Activated B cell treated with CpG ODN at 0.5 μM for 24 hours (primary cell): ENCODE data around the gene ZNF618. TPM values are rescaled to one million over a fixed set of nuclear protein-coding genes. Genes with fewer than 3 reads are reported as not detected.

Experiments used
- ATAC-seq: fragments of 200-7000 bp; cut with Tn5 transposase; one replicate; pipeline ENCODE4 v1.10.0; 2021; ENCODE audit warnings: low read depth, mild to moderate bottlenecking, moderate library complexity
- CTCF ChIA-PET: fragments of 350-600 bp; sonication (Branson Sonifier 250); formaldehyde crosslinking; loops from one replicate; lab custom pipeline; 2021; ENCODE audit warnings: antibody characterized with exemption; lab: Charles Lee
- POLR2A ChIA-PET: fragments of 350-600 bp; sonication (Branson Sonifier 250); formaldehyde crosslinking; loops from one replicate; lab custom pipeline; 2021; ENCODE audit warnings: antibody characterized with exemption; lab: Charles Lee
- DNase-seq: peaks from one replicate; pipeline ENCODE4 v3.0.0; 2022
- H3K27ac Mint-ChIP-seq: one replicate; pipeline ENCODE4 v1.8.0; 2020; ENCODE audit warnings: mixed read lengths
- H3K27me3 Mint-ChIP-seq: one replicate; pipeline ENCODE4 v1.8.0; 2021; ENCODE audit warnings: mixed read lengths
- H3K36me3 Mint-ChIP-seq: one replicate; pipeline ENCODE4 v1.8.0; 2021; ENCODE audit warnings: low read depth, mixed read lengths
- H3K4me1 Mint-ChIP-seq: one replicate; pipeline ENCODE4 v1.8.0; 2021; ENCODE audit warnings: mixed read lengths
- H3K4me3 Mint-ChIP-seq: one replicate; pipeline ENCODE4 v1.8.0; 2020; ENCODE audit warnings: mild to moderate bottlenecking, mixed read lengths
- H3K9me3 Mint-ChIP-seq: one replicate; pipeline ENCODE4 v1.8.0; 2020; ENCODE audit warnings: mixed read lengths
- CTCF ChIP-seq: fragments of 200-600 bp; IDR thresholded peaks from one replicate; pipeline ENCODE4 v1.8.0; 2022; ENCODE audit warnings: antibody characterized with exemption, mild to moderate bottlenecking
- intact Hi-C: fragments of 100-400 bp; cut with micrococcal nuclease; formaldehyde crosslinking; loops from one replicate; pipeline ENCODE4 v1.15.1; 2024
- total RNA-seq: library from RNA; stranded (reverse); gene quantifications from 2 replicates; pipeline ENCODE4 v1.2.3, GENCODE V29; 2022

The ZNF618 gene
- total RNA-seq, 1 donor from 2014 or later: 0.67 TPM

GRCh38 chr9:113963696-113964494, 87.8 kb downstream of the ZNF618 start:
- H3K36me3 Mint-ChIP-seq: no peaks in the 10 kb centered on the region
- no peak overlapping the region for H3K27ac Mint-ChIP-seq
- H3K4me1 Mint-ChIP-seq: no peaks in the 10 kb centered on the region
- ChIA-PET CTCF (interaction anchor here (1.8 kb wide), 1 partner anchor 157 kb away, joined by 6 read pairs; no protein-coding TSS in a partner anchor), POLR2A (no interaction called here)
- DNase-seq: no peak
- intact Hi-C loops: no loop called here
- no peak overlapping the region for H3K4me3 Mint-ChIP-seq
- no peak for TF ChIP-seq CTCF
- no peaks in the 10 kb centered on the region for H3K9me3 Mint-ChIP-seq
- H3K27me3 Mint-ChIP-seq: no peaks in the 10 kb centered on the region
- ATAC-seq: no peak

- CTCF ChIA-PET: no interaction called here
- intact Hi-C loops: no loop called here
- Mint-ChIP-seq H3K4me1 (no peaks in the 10 kb centered on the region), H3K27ac (no peak overlapping the region), H3K4me3 (no peak overlapping the region), H3K9me3 (no peaks in the 10 kb centered on the region), H3K27me3 (no peaks in the 10 kb centered on the region), H3K36me3 (no peaks in the 10 kb centered on the region)
- ATAC-seq: no peak
- no peak for TF ChIP-seq CTCF
- POLR2A ChIA-PET: no interaction called here
- DNase-seq: no peak
Observed at GRCh38 chr9:113964495-113965170, 88.5 kb downstream of the ZNF618 start.

GRCh38 chr9:113966394-113966793, 90.3 kb downstream of the ZNF618 start:
- Mint-ChIP-seq H3K4me3 (no peak overlapping the region), H3K27me3 (no peaks in the 10 kb centered on the region), H3K36me3 (no peaks in the 10 kb centered on the region), H3K27ac (no peak overlapping the region), H3K9me3 (no peaks in the 10 kb centered on the region), H3K4me1 (no peaks in the 10 kb centered on the region)
- no peak for TF ChIP-seq CTCF
- intact Hi-C loops: no loop called here
- ChIA-PET POLR2A (no interaction called here), CTCF (no interaction called here)
- DNase-seq (no peak), ATAC-seq (no peak)

GRCh38 chr9:113967380-113967779, 91.3 kb downstream of the ZNF618 start:
- Mint-ChIP-seq H3K4me1 (no peaks in the 10 kb centered on the region), H3K27ac (no peak overlapping the region), H3K4me3 (no peak overlapping the region), H3K36me3 (no peaks in the 10 kb centered on the region), H3K27me3 (no peaks in the 10 kb centered on the region), H3K9me3 (no peaks in the 10 kb centered on the region)
- intact Hi-C loops: no loop called here
- ATAC-seq (no peak), DNase-seq (no peak)
- ChIA-PET CTCF (interaction anchor here (0.5 to 0.7 kb wide), 2 partner anchors 308 to 928 kb away, joined by 3 read pairs; no protein-coding TSS in a partner anchor), POLR2A (no interaction called here)
- no peak for TF ChIP-seq CTCF

GRCh38 chr9:113969343-113969742, 93.2 kb downstream of the ZNF618 start:
- TF ChIP-seq CTCF: no peak
- no peaks in the 10 kb centered on the region for H3K4me1 Mint-ChIP-seq
- intact Hi-C loops: no loop called here
- H3K27me3 Mint-ChIP-seq: no peaks in the 10 kb centered on the region
- no peaks in the 10 kb centered on the region for H3K9me3 Mint-ChIP-seq
- H3K4me3 Mint-ChIP-seq: no peak overlapping the region
- DNase-seq (no peak), ATAC-seq (no peak)
- H3K36me3 Mint-ChIP-seq: no peaks in the 10 kb centered on the region
- ChIA-PET POLR2A (no interaction called here), CTCF (no interaction called here)
- no peak overlapping the region for H3K27ac Mint-ChIP-seq
